IPS DF 19.7 (cell line): ENCODE measurements around the gene GFI1B.
"Not testable (repeated sequence)": the region's sequence is repeated elsewhere in the genome, so short reads cannot be mapped to it uniquely, and the experiment has no call there.

Experiments used
- DNase-seq: peaks from one replicate; pipeline ENCODE4 v3.0.0-alpha.2; 2013; ENCODE audit warnings: low read depth, low spot score

The GFI1B gene

DNA sequence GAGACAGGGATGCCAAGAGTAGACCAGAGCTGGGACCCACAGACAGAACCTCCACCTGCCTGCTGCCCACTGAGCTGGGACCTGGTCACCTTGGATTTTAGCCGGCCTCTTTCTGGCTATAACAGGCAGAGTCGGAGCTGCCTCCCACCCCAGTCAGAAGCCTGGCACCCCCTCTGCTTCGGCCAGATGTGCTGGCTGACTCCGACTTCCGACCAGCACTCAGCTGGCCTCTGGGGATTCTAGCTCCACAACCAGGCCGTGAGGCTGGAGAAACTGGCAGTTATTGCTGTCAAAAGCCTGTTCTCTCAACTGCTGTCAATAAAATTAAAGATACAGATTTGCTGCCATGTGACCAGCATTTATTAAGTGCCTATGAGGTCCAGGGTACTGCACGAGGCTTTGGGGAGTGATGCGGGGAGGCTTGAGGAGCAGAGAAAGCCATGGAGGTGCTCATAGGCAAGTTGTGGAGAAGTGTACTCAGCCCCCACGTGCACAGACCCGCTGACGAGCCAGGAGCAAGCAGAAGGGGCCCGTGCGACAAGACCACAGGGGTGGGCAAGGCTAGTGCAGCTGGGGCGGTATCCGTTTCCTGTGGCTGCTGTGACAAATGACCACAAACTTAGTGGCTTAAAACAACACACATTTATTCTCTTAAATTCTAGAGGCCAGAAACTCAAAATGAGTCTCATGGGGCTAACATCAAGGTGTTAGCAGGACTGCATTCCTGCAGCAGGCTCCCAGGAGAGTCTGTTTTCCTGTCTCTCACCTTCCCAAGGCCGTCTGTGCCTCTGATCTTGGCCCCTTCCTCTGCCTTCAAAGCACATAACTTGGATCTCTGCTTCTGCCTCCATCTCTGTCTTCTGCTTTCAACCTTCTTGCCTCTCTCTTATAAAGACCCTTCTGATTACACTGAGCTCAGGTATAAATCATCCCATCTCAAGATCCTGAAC lies 13.1 kb downstream of the GFI1B start:
- no peak for DNase-seq

DNA sequence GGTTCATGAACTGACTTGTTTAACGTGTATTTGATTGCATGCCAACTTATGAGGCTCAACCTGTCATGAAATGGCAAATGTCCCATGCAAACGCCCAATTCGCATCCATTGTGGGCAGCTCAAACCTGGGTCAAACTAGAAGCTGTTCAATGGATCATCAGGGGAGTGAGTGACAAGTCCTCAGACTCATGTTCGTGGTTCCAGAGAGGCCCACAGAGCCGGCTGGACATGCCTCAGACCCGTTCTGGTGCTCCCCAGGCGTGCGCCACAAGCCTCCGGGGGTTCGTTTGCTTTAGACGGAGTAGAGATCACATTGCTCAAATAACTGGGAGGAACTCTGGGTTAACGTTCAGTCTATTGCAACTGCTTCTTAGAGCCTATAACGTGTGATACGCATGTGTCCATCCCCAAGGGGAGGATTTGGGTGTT lies 15.0 kb downstream of the GFI1B start:
- no peak for DNase-seq

DNA sequence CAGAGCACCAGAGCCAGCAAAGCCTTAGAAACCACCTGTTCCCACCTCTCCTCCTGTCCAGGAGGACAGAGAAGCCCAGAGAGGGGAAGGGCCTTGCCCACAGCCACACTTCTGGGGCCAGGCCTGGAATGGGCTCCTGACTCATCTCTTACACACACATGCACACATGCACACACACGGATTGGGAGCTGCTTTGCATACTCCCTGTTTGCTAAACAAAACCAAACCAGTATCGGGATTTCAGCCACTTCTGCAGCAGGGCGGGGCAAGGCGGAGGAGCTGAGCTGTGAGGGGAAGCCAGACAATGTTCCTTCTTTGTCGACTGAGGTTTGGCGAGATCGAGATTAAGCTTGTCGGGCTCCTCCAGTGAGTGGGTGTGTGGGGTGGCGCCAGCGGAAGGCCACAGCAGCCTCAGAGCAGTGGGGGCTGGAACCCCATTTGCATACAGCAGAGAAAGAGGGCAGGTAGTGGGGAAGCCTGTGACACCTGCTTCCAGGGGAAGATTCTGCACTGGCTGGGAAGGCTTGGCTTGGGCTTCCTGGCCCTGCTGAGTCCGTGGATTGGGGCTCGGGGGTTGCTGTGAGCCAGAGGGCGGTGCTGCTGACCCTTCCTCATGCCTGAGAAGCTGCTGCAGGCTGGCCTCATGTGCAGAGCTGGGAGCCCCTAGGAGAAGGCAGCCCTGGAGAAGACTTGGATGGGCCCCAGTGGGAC lies 16.1 kb downstream of the GFI1B start:
- DNase-seq, result no peak

DNA sequence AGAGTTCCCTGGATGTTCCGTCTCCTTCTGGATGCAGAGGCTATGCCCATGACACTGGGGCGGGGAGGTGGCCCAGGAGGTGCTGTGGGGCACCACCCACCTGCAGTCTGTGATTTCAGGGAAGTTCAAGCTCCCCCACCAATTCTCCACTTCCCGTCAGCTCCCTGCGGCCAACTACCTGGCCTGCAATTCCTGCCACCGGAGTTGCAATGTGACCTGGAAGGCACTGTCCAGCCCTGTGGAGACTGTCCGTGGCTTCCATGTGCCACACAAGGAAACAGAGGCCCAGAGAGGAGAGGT lies 16.6 kb downstream of the GFI1B start:
- DNase-seq, result no peak

DNA sequence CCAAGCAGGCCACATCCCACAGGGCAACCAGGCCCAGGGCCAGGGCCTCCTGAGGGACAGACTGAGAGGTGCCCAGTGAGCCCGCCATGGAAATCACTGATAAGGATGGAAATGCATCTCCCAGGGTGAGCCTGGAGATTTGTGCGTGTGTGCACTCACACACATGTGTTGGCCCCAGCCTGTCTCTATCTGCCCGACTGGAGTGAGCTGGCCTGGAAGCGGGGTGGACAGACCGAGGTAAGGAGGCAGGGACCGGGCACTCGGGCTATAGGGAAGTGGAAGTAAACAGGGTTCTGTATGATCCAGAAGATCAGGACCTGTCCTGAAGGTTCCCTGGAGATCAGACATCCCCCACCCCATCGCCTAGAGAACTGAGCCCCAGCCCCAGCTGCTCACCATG lies 17.4 kb downstream of the GFI1B start:
- no peak for DNase-seq

DNA sequence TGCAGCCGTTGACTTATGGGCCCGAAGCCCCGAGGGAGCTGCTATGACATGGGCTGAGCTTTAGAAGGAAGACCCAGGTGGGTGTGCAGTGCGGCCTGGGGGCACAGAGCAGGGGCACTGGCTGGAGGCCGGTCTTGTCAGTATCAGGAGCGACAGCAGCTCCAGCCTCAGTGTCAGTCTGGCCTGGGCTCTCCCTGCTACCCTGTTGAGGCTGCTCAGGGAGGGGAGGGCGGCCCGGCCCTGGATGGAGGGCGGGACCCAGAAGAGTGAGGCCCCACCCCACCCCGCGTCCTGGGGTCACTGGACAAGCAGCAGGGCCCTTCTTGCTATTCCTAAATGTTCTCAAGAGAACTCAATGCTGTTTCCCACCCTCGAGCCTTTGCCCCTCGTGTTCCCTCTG lies 18.0 kb downstream of the GFI1B start:
- DNase-seq, result no peak

DNA sequence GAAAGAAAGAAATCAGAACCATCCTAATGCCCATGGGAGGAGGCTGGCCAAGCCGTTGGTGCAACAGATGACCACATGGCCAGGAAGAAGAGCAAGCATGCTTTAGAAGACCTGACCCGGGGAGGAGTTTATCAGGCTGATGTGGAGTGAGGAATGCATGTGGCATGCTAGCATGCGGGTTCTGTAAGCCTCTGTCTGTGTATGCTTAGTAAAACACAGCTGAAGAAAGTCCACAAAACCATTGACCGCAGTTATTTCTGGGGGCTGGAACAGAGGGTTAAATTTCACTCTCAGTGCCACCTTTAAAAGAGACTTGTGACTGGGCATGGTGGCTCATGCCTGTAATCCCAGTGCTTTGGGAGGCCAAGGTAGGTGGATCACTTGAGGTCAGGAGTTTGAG lies 19.1 kb downstream of the GFI1B start:
- DNase-seq, result no peak

DNA sequence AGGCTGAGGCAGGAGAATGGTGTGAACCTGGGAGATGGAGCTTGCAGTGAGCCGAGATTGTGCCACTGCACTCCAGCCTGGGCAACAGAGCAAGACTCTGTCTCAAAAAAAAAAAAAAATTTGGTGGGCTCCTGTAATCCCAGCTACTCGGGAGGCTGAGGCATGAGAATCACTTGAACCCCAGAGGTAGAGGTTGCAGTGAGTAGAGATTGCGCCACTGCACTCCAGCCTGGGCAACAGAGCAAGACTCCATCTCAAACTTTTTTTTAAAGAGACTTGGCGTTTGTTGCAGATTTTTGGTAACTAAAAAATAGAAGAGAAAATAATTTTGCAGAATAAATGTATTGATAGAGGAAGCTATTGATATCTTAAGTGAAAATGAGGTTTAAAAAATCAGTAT lies 19.7 kb downstream of the GFI1B start:
- not testable (repeated sequence) for DNase-seq

DNA sequence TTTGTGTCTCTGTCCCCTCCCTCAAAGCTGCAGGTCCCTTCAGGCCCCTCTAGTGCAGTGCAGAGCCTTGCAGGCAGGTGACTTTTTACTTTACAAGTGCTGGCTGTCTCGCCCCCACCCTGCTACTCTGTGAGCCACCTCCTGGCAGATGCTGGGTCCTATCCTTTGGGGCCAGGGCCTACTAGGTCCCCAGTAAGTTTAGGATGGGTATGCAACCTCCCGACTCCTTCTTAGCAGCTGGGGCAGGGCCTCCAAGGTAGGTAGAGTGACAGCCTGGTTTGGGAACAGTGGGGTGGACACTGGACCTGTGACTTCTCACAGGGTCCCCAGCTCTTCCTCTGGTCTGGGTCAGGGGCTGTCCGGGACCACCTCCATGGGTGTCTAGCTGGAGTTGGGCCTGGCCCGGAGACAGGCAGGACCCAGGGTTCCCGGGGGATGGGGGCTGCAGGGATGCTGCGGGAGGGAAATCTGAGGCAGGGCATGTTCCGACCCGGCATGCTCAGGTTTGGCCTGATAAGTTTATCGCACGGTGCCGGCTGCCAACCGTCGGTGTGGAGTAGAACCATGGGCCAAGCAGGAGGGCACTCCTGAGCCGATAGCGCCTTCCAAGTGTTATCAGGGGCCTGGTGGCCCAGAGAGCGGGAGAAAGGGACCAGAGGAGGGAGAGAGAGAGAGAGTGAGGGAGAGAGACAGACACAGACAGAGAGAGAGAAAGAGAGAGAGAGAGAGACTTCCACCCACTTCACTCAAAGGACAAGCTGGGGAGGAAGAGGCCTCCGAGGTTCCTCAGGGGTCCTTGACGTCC lies 20.5 kb downstream of the GFI1B start:
- no peak for DNase-seq

DNA sequence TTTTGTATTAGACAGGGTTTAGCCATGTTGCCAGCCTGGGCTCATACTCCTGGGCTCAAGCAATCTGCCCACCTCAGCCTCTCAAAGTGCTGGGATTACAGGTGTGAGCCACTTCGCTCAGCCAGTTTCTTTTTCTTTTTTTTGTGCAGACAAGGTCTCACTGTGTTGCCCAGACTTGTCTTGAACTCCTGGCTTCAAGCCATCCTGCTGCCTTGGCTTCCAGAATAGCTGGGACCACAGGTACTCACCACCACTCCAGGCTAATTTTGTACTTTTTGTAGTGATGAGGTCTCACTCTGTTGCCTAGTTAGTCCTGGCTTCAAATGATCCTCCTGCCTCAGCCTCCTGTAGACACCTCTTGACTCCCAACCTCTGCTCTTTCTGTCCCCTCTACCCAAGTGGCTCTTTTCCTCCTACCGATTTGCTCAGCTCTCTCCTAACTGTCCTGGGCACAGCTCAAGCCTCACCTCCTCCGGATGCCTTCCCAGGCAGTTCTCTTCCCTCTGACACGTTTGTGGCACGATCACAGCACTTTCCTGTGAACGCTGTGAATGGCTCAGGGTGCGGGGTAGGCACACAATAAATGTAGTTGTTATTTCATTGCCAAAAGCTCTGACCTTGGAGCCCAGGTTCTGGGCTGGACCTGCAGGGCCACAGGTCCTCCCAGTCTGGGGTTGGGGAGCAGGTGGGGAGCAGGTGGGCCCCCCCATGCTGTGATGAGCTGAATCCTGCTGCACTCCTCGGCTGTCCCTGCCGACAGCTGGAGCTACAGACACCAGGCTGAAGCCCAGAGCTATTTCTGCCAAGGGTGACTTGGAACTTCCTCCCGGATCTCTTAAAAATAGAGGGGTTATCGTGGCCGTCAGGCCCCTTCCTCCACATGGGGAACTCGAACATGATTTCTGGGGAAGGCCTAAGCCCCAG lies 23.9 kb downstream of the GFI1B start:
- no peak for DNase-seq

DNA sequence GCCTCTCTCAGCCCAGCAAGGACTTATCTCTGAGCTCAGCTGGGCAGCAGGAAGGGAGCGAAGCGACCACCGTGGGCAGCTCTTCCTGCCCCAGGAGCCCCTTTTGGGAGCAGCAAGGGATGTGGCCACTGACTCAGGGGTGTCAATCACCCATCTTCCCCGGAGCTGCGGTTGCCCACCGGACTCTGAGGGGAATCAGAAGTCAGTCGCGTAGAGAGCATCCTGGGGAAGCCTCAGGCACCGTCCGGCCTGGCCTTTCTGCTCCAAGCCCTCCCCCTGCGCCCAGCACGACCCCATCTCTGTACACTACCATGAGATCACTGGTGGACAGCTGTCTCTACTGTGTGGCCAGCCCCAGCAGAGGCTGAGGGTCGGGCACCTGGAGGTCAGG lies 24.6 kb downstream of the GFI1B start:
- DNase-seq, result no peak

DNA sequence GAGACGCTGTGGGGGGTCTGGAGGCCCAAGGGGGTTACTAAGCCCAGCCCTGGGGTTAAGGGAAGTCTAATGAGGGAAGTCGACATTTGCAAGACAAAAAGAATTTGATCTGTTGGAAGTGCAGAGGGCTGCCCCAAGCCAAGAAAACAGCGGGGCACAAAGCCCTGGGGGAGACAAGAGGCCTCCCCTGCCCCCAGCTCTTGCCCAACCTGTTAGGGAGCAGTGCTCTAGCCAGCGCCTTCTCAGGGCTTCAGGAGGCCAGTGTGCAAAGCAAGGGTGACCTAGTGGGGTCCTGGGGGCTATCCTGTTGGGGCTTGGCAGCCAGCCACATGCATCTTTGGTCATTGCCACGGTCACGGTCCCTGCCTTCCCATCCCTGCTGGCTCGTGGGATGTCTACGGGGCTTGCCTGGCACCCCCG lies 25.2 kb downstream of the GFI1B start:
- peak; percentile 56 for DNase-seq

DNA sequence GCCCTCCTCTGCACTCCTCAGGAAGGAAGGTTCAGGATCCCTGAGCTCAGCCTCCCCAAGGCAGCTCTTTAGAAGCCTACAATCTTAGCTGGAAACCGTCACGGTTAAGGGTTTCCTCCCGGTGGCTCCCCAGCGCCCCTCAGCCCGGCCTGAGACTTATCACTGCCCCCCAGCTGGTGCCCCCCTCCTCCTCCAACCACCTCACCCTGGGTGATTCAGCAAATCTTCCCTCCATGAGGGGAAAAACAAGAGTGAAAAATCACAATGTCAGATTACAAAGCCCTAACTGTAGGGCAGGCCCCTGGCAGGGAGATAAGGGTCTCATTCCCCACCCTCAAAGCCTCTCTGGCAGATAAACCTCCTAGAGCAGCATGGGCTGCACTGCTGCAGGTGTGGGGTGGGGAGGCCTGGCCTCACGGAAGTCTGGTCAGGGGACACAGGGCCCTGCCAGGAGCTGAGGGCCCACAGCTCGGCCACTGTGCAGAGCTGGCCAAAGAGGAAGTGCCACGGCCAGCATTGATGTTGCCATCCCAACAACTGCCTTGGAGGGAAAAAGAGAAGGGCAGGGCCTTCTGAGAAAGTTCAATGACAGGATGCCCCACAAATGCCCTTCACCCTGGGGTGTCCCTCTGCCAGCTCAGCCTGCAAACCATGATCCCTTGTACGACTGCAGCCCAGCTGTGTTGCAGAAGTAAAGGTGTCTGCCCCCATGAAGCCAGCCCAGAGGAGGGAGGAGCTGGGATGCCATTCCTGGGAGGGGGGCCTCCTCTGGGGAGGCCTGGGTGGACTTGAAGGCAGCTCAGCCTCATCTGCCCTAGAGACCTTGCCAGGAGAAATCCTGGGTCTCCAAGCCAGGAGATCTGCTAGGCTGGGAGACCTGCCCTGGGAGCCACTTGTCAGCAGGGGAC lies 25.9 kb downstream of the GFI1B start:
- no peak for DNase-seq

DNA sequence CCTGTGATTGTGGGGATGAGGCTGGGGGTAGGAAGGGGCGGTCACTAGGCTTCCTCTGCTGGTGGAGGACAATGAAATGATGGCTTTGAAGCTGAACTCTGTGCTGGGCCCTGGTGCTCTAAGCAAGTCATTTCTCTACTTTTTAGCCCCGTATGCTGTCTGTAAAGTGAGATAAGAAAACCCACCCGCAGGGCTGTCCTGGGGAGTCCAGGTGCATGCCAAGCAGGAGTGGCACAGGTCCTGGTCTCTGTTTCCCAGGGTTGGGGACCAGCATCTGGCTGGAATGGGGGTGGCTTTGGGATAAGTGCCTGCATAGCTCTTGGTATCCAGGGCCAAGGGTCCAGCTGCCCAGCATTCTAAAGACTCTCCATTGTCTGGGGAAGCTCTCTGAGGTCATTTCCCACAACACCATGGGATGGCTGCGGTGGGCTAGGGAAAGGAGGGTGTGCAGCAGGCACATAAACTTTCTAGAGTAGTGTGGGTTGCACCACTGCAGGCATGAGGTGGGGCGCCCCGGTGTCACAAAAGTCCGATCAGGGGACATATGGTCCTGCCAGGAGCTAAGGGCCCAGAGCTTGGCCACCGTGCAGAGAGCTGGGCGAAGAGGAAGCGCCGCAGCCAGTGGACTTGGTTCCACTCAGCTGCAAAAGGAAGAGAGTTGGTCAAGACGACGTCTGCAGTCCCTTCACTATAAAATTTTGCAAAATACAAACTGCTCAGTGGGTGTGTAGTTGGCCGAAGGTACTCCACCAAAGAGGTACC lies 26.7 kb downstream of the GFI1B start:
- DNase-seq, result no peak

DNA sequence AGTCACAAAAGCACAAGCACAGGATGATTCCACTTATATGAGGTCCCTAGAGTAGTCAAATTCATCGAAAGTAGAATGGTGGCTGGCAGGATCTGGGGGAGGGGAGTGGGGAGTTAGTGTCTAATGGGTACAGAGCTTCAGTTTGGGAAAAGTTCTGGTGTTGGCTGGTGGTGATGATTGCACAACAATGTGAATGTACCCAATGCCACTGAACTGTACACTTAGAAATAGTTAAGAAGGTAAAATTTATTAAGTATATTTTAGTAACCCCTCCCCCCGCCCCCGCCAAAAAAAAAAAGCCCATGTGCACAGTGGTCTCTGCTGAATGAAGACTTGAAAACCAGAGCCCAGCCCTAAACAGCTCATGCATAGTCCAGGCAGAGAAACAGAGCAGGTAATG lies 27.5 kb downstream of the GFI1B start:
- no peak for DNase-seq

DNA sequence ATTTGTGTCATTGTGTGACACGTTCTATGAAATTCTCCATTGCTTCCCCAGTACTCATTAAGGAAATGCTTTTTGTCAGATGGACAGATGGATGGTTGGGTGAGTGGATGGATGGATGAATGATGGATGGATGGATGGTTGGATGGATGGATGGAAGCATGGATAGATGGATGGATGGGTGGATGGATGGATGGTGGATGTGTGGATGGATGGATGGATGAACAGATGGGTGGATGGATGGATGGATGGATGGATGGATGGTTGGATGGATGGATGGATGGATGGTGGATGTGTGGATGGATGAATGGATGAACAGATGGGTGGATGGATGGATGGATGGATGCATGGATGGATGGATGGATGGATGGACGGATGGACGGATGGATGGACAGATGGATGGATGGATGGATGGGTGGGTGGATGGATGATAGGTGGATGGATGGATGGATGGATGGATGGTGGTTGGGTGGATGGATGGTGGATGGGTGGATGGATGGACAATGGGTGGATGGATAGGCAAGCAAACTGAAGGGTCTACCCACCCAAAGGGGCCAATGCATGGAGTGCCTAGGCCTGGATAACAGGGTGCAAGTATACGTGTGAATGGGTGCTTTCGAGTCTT lies 28.3 kb downstream of the GFI1B start:
- DNase-seq, result no peak

DNA sequence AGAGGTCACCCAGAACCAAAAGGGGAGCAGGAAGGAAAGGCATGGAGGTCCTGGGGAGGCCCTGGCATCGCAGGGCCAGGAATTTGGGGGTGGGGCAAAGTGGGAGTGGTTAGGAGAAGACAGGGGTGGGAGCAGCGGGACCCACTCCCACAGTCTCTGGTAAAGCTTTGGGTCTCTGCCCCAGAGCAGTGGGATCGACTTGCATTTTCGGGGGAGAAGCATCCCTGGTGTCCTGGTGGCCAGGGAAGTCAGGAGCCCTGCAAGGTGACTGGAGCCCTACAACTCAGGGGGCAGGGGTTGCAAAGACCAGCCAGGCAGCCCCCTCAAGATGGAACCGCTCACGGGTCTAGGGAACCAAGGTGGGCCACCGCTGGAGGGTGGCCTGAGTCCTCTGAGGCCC lies 29.9 kb downstream of the GFI1B start:
- no peak for DNase-seq

DNA sequence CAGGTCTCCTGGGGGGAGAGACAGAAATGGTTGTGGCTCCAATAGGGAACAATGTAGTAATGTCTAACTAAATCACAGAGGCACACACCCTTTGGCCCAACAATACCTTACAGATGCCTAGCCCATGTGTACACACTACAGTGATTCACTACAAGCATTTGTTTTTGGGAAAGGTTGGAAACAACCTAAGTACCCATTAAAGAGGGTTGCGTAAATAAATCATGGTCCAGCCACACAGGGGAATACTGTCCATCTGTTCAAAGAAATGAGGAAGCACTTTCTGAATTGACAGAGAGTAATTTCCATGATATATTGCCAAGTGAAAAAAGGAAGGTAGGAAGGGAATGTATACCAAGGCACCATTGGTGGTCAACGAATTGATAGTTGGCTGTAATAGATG lies 30.3 kb downstream of the GFI1B start:
- DNase-seq, result no peak
